Effector CD8-positive, alpha-beta T cell (primary cell): ENCODE measurements around the gene MECP2.
"Not testable (repeated sequence)": the region's sequence is repeated elsewhere in the genome, so short reads cannot be mapped to it uniquely, and the experiment has no call there.

Experiments used
- DNase-seq: peaks from one replicate; lab custom pipeline; 2025; lab: John Stamatoyannopoulos, UW

Gene MECP2

DNA sequence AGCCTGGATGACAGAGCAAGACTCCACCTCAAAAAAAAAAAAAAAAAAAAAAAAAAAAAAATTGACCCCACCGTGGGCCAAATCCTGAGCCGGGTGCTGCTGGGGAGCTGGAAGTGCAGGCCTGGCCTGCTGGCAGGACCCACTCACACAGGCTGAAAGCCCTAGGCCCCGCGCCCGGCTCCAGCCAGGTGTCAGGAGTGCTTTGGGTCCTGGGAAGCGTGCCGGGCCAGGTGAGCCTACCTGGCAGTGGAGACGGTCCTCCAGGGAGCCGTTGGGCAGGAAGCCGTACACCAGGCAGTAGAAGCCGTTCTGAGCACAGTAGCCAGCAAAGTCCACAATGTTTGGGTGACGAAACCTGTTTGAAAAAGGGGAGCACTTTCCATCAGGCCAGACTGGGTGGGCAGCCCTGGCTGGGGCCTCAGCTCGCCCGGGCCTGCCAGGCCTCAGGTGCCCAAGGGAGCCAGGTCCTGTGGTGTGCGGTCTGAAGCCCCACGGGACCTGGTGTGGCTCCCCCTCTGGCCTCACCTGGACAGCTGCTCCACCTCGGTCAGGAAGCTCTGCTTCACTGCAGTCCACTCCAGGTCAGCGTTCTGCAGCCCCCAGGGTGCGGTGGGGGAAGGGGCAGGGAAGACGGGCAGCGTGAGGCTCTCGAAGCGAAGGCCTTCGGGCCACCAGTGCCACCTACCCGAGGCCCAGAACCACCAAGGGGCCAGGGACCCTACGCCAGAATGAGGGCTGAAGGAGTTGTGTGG lies 79.6 kb downstream of the MECP2 start:
- DNase-seq = no peak

DNA sequence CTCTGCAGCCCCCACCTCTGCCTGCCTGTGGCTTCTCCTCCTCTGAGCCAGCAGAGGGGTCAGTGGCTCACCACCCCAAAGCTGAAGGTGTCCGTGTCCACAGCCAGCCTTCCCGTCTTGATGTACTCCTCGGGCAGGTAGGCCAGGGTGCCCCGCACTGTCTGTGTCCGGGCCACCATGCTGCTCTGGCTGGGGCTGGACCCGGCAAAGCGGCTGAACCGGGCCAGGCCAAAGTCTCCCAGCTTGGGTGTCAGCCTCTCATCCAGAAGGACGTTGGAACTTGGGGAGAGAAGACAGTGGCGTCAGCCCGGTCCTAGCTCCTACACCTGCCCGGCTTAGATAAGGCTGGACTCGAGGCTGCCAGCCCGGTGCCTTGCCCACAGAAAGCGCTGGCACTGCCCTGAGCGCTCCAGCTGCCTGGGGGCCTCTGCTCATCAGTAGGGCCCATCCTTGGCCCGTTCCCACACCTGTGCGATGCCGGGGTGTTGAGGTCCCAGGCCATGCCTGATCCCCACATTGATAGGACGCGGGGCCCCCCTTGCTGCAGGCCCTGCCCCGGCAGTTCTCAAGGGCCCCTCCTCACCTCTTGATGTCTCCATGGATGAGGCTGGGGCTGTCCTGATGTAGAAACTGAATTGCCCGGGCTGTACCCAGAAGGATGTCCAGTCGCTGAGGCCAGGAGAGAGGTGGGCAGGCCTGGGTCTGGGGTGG lies 81.0 kb downstream of the MECP2 start:
- DNase-seq = no peak

DNA sequence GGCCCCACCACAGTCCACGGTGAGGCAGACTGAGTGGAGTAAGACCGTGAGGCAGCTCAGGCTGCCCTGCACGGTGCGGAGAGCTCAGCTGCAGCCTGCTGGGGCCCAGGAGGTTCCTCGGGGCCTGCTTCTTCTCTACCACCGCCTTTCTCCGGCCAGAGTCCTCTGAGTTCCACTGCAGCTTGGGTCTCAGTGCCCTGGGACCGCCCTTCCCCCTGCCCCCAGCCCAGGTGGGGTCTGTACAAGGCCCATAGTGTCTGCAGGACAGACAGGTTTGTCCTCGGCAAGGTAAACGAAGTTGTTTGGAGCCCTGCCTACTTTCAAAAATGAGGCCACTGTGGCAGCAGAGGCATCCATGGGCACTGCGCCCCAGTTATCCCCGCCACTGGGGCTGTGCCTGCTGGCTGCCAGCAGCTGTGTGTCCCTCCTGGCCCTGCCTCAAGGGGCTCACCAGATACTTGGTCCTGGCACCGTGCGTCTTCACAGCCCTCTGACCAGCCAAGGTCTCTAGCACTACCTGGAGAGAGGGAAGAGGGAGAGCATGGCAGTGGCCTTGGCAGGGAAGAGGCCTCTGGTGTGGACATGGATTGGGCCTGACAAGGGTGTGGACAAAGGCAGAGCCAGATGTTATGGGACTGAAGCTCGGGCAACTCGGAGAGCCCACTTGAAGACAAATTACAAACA lies 81.8 kb downstream of the MECP2 start:
- DNase-seq = no peak

DNA sequence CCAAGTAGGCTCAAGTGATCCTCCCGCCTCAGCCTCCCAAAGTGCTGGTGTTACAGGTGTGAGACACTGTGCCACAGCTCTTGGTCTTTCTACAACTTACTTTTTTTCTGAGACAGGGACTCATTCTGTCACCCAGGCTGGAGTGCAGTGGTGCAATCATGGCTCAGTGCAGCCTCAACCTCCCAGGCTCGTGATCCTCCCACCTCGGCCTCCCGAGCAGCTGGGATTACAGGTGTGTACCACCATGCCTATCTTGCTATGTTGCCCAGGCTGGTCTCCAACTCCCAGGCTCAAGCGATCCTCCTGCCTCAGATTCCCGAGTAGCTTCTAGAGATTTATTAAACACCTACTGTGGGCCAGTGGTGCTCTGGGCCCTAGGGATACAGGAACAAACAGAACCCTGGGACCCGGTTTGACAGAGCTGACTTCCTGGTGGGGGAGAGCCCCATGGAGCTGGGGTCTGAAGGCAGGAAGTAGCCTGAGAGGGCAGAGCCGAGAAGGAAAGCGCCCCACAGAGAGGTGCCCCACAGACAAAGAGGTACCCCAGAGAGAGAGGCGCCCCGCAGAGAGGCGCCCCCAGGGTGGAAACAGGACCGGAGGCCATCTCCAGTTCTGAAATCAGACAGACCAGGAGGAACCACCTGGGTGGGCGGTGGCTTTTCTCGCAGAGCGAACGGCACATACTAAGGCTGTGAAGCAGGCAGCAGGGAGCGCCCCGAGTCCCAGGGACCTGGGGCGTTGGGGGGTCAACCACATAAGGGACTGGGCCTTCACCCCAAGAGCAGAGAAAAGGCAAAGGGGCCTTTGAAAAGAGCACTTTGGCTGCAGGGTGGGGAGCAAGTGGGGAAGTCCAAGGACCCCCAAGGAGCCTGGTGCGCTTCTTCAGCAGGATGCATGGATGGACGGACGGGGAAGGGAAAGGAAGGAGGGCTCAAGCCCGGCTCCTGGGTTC lies 82.8 kb downstream of the MECP2 start:
- DNase-seq = no peak

DNA sequence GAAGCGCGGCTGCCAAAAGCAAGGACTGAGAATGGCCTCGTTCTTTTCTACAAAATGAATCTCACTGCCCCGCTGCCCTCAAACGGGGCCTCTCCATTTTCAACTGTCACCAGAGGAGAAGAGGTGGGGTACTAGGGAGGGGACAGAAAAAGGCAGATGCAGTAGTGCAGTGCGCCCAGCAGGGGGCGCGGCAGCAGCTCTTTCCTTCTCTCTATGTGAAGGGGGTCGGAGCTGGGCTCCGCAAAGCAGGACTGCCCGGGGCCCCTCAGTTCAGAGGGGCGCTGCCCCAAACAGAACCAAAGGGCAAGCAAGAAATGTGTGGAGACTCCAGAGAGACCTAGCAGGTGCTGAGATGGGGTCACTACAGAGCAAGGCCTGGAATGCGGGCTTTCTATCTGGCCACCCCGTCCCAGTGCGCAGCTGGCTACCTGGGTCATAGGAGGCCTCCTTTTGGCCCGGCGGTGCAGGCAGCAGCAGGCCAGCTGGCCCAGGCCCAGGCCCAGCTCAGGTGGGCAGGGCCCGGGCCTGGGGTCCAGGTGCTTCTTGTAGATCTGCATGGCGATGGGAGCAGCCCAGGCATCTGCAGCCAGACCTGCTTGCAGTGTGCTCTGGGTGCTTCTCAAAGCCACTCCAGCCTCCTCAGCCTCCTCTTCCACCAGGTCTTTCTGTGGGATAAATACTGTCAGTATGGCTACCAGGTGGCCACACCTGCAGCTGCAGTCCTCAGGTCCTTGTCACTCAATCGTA lies 83.7 kb downstream of the MECP2 start:
- DNase-seq = peak; percentile 30

DNA sequence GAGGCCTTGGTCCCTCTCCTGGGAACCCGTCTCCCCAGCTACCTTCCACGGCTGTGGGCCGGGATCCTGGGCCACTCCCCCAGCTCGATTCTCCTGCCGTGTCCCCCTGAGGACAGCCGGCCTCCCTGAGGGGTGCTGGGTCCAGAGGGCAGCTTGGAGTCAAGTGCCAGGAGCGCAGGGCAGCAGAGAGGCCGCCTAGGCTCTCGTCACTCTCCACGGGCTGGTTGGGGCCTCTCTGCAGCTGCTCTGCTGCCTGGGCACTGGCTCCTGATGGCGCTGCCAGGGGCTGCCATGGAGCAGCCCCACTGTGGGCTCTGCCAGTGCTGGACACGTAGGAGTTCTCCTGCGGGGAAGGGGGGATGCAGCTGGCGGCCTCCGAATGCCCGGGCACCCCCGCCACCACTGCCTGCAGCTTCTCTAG lies 84.5 kb downstream of the MECP2 start:
- no peak for DNase-seq

DNA sequence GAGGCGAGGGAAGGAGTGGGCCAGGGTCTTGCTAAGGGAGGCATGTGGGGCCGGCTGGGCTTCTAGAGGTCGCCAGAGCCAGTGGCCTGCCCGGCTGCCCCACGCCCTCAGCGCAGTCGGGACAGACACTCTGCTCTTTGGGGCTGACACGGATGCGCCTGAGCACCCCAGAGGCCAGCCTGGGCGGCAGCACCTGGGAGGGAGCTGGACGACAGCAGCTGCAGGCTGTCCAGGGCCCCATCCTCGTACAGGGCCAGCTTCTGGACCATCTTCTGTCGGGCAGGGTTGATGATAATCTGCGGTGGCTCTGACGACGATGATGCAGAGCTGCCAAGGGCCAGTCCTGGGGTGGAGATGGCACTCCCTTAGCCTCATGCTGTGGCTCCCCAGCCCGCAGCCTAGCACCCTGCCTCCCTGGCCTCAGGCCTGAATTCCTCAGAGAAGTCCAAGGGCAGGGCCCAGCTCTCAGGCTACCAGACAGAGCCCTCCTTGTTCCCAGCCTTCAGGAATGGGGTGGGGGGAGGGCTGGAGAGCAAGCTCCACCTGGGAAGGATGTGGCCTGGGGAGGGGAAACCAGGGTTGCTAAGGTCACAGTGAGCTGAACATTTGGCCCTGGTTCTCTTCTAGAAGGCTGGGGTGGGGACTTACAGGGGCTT lies 85.1 kb downstream of the MECP2 start:
- no peak for DNase-seq

DNA sequence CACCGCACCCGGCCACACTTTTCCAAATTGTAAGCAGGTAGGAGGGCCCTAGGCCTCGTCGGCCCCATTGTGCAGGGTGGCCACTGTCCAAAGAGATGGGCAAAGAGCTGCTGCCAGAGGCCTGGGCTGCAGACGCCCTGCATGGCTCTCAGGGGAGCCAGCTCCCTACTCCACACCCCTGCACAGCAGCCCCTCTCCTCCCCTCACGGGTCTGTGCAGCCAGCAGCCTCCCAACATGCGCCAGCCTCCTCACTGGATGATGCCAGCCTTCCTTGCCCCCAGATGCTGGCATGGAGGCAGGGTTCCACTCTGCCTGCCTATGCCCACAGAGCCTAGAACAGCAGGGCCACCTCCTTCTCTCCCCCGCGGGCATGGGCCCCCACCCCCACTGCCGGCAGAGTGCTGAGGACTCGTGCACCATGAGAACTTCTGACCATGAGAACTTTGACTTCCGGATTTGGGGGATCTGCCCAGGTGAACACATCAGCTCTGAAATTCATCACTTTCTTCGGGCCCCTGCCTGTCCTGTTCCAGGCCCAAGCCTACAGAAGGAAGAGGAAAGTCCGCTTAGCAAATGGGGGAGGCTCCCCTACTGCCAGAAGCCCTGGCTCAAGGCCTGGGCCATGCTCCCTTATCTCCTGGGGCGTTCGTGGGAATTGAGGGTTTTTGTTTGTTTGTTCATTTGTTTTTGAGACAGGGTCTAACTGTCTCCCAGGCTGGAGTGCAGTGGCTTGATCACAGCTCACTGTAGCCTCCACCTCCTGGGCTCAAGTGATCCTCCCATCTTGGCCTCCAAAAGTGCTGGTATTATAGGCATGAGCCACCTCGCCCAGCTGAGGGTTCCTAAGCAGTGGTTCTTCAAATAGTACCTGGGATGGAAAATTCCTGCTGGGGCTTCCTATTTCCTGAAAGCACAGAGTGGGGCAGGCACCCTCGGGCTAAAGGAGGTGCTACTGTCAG lies 85.9 kb downstream of the MECP2 start:
- no peak for DNase-seq

DNA sequence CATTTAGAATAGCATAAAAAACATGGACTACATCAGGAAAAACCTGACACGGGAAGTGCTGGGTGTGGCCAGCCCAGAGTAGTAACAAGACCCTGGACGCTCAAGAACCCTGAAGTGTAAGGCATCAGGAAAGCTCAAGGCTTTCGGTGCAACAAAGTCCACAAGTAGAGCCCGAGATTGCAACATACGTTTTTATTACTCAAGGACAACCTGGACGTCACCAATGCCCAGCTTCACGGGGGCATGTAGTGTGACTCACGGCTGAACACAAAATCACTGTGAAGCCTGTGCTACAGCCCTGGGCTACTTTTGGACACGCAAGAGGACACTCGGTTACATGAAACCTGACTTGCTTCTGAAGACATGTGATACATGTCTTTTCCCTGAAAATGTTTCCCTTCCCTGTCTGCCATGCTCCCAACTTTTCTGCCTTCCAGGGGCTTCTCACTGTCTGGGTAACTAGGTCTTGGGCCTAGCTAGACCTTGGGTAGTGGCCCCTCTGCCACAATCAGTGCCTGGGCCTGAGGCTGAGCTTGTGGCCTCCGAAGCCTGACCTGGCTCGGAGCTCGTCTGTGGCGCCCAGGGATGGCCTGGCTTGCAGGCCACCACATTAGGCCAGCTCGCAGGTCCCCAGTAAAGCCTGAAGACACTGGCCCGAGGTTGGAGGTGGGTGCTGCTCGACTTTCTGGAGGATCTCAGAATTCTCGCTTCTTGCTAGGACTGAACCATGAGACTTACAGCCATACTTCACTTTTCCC lies 87.0 kb downstream of the MECP2 start:
- DNase-seq = no peak

DNA sequence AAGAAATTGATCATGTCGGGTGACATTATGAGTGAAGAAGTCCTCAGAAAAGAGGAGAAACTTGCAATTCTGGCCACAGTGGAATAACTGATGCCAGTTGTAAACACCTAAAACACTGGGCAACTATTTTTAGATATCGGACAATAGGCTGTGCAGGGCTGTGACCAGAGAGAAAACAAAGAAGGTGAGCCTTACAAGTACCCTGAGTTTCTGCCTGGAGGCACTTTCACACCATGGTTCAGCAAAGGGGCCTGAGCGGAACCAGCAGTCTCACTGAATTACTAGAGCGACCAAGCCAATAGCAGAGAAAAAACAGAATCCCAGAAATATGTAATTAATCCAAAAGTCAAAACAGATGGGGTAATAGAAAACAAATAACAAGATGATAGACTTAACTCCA lies 89.0 kb downstream of the MECP2 start:
- no peak for DNase-seq

DNA sequence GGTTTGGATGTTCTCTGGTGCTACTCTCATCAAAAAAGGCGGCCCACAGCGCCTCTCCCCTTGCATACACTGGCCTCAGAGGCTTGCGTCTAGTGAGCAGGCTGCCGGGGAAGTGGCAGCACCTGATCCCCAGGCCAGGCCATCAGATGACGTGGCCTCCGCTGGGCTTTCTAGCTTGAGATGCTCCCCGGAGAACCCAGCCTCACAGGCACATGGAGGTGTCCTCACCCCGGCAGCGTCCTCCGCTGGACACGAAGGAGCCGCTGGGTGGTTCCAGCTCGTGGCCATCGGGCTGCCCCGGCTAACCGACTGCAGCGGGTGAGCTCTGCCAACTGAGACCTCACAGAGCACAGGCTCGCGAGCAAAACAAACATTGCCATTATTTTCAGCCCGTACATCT lies 90.6 kb downstream of the MECP2 start:
- no peak for DNase-seq

DNA sequence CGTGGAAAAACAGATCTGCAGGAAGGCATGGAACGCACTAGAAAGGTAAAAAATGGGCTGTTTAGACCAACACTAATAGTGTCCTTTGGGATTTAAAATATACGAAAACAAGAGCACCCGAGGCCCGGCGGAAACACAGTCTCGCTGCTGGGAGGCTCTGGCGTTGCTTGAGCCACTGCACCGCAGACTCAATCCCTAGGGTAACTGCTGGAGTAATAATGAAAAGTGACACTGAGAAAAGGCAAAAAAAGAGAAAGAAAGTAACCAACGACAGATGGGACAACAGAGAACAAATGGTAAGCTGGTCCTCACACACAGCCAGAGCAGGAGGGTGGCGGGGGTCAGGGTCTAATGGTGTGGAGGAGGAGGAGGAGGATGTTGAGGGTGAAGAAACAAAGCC lies 93.2 kb downstream of the MECP2 start:
- no peak for DNase-seq

DNA sequence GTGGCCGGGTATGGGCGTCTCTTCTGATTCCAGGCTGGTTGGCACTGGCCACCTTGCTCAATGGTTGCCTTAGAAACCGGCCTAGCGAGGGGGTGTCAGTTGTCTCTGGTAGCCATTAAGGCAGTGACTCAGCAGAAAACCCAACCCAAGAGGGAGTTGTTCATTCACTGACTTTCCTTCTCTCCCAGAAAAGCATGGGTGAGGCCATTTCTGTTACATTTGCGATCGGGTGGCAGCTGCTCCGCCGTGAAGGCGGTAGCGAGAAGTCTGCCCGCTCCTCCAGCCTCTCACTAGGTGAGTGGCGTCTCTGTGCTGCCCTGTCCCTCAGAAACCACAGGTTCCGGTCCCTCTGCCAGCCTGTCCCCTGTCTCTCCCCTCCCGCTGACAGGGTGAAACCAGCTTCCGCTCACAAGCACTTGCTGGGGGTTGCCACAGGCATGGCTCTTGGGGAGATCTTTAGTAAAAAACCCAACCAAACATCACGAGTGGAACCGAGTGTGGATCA lies 95.2 kb downstream of the MECP2 start:
- DNase-seq = no peak

DNA sequence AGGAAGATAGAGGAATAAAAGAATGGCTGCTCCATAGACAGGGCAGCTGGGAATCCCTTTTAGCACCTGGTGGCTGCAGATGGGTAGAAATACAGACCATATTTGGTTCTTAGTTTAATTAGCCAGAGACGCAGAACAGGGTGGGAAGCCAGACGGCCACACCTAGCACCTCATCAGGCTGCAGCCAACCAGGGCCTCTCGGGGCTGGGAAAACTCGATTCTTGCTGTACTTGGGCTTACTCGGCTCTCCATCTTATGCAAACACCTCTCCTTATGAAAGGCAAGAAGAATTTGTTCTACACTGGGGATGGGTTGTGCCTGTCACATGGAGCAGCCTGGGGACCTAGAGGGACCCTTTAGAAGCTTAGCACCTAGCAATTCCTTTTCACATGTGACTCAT lies 97.5 kb downstream of the MECP2 start:
- no peak for DNase-seq

DNA sequence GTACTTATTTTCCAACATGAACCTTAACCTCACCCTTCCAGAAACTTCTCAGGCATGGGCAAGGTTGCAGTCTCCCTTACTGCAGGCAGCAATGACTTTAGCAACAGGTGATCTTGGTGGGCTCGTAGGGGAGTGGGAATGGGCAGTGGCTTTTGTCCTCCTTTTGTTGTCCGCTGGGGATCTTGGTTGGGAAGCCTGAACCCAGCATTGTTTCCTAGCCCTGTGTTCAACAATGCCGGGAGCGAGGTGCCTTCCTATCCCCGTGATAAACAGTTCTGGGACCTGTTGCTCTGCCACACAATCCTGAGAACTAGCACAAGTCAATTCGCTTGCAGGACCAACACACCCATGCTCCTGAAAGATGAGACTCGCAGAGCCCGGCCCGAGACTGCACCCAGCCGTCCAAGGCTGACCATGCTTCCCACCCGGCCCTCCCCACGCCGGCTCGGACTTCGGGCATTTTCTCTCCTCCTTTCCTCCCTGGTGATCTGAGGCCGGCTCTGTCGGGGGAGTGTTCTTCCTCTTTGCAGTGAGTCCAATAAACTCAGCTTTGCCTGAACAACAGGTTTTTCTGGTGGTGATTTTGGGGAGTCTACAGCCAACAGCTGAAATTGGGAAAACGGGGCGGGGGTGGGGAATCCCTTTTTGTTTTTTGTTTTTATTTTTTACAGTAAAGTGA lies 98.0 kb downstream of the MECP2 start:
- DNase-seq = no peak

DNA sequence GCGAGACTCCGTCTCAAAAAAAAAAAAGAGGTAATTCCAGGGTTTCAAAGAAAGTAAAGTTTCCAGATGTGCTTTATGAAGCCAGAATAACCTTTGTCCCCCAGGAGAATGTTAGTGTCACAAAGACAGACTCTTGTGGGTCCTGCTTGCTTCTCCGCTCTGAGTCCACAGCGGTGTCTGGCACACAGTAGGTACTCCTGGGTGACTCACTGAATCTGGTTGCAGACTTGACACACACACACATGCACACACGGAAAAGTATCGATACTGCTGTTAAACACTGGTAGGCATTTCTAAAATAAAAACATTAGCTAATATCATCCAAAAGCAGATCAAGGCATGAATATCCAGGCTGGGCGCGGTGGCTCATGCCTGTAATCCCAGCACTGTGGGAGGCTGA lies 102.0 kb downstream of the MECP2 start:
- no peak for DNase-seq

DNA sequence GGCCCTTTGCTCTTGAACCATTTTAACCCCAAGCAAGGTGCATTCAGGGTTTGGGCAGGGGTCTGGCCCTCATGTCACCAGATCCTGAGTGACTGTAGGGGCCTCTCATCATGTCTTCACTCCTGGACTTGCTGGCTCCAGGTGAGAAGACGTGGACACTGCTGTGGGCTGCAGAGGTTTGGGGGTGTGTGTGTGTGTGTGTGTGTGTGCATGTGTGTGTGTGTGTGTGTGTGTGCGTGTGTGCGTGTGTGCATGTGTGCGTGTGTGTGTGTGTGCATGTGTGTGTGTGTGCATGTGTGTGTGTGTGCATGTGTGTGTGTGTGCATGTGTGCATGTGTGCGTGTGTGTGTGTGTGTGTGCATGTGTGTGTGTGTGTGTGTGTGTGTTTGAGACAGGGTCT lies 103.1 kb downstream of the MECP2 start:
- DNase-seq = not testable (repeated sequence)

DNA sequence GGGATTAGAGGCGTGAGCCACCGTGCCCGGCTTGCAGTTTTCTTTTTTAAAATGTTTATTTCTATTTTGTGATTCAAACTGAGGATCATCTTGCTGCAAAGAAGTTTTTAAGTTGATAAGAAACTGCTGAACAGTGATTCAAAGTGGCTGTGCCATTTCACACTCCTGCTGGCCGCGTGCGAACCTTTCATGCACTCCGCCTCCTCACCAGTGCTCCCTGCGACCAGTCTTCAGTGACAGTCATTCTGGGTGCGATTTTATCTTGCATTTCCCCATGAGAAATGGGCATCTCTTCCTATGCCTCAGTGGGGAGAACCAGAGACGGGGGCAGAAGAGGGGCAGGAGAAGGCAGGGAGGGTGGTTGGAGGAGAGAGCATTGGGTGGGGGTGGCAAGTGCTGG lies 103.5 kb downstream of the MECP2 start:
- DNase-seq = no peak
